HepG2 (cell line): ENCODE data around the gene RPS6KL1. TPM values are rescaled to one million over a fixed set of nuclear protein-coding genes. Genes with fewer than 3 reads are reported as not detected.
A peak's percentile ranks its signal among the peaks of the same experiment; 100 is the strongest.

Source experiments
- ATAC-seq: fragments of 200-7000 bp; cut with Tn5 transposase; 3 replicates; pipeline ENCODE4 v1.9.1; 2020; ENCODE audit warnings: mild to moderate bottlenecking, moderate library complexity
- BruUV-seq: library from RNA; stranded (reverse); fragments of 400-500 nt; replicated peaks from 2 replicates; lab custom pipeline; 2021; lab: Mats Ljungman, UMichigan
- CTCF ChIA-PET: fragments of 300-600 bp; formaldehyde crosslinking; extraction: SDS; loops from one replicate; lab custom pipeline; 2021; ENCODE audit warnings: low total read pairs, inconsistent platforms, low intra/inter-chr PET ratio; lab: Yijun Ruan, JAX
- POLR2A ChIA-PET: fragments of 350-600 bp; sonication (Branson Sonifier 250); formaldehyde crosslinking; loops from one replicate; lab custom pipeline; 2020; ENCODE audit warnings: antibody characterized with exemption, inconsistent platforms; lab: Yijun Ruan, JAX
- DNase-seq: peaks from one replicate; pipeline ENCODE4 v3.0.0-alpha.2; 2015; ENCODE audit warnings: low spot score
- FAIRE-seq: peaks from 3 replicates; lab custom pipeline; 2011; peaks lifted over from hg19 to GRCh38; lab: Jason Lieb, UNC
- H2AFZ ChIP-seq: one replicate; pipeline ENCODE4 v1.6.1; 2011; ENCODE audit warnings: low read length, inconsistent platforms
- H3K27ac ChIP-seq: fragments of 300-600 bp; 3 replicates; pipeline ENCODE4 v1.8.0; 2011; ENCODE audit warnings: mixed run types, mild to moderate bottlenecking, mixed read lengths, low read length, inconsistent platforms; ENCODE audit not compliant: insufficient read depth; ENCODE audit errors: extremely low read length
- H3K27me3 ChIP-seq, 2 experiments: fragments of 200-600 bp in 1 of 2; 2 replicates in 1 of 2; 3 replicates in 1 of 2; pipeline versions ENCODE4 v1.6.0 to v1.8.0; 2011; ENCODE audit warnings: low read length in 2 of 2, mild to moderate bottlenecking in 2 of 2, moderate library complexity in 2 of 2, inconsistent platforms in 1 of 2; ENCODE audit not compliant: insufficient read depth in 2 of 2, control insufficient read depth in 1 of 2
- H3K36me3 ChIP-seq, 2 experiments: fragments of 200-600 bp in 1 of 2; replicated peaks in 1 of 2; 2 replicates in 1 of 2; 3 replicates in 1 of 2; pipeline versions ENCODE4 v1.5.1 to v1.8.0; 2011; ENCODE audit warnings: low read length in 2 of 2, inconsistent platforms in 1 of 2; ENCODE audit not compliant: insufficient read depth in 2 of 2, control insufficient read depth in 1 of 2
- H3K4me1 ChIP-seq: 2 replicates; pipeline ENCODE4 v1.5.1; 2012; ENCODE audit warnings: low read length, inconsistent platforms; ENCODE audit not compliant: insufficient read depth
- H3K4me2 ChIP-seq: 2 replicates; pipeline ENCODE4 v1.6.0; 2011; ENCODE audit warnings: low read depth, low read length, inconsistent platforms
- H3K4me3 ChIP-seq, 3 experiments: fragments of 200-600 bp in 1 of 3; sonication (generic), shearing (Covaris generic) in 1 of 3; replicated peaks in 1 of 3; 2 replicates each; pipeline ENCODE4 v1.5.1; 2011 to 2016; ENCODE audit warnings: low read length in 3 of 3, inconsistent platforms in 2 of 3, low read depth in 2 of 3, mild to moderate bottlenecking in 2 of 3, control low read depth in 1 of 3, mixed read lengths in 1 of 3; ENCODE audit not compliant: insufficient read depth in 1 of 3
- H3K79me2 ChIP-seq: one replicate; pipeline ENCODE4 v1.6.1; 2011; ENCODE audit warnings: low read length, inconsistent platforms; ENCODE audit not compliant: insufficient read depth
- H3K9ac ChIP-seq: 2 replicates; pipeline ENCODE4 v1.6.0; 2011; ENCODE audit warnings: mild to moderate bottlenecking, low read depth, low read length, inconsistent platforms; ENCODE audit not compliant: insufficient read depth
- H3K9me3 ChIP-seq: 2 replicates; pipeline ENCODE4 v1.5.1; 2012; ENCODE audit warnings: mild to moderate bottlenecking, low read length
- H4K20me1 ChIP-seq: 2 replicates; pipeline ENCODE4 v1.6.0; 2011; ENCODE audit warnings: inconsistent platforms, mild to moderate bottlenecking, low read length, moderate library complexity; ENCODE audit not compliant: insufficient read depth
- CTCF ChIP-seq: sonication (generic); formaldehyde crosslinking; IDR thresholded peaks from 2 replicates; pipeline ENCODE4 v1.5.0; 2020; ENCODE audit warnings: mild to moderate bottlenecking, missing genetic modification reagents, moderate library complexity
- HDAC2 ChIP-seq: sonication (generic); formaldehyde crosslinking; IDR thresholded peaks from 2 replicates; pipeline ENCODE4 v1.4.0; 2020; ENCODE audit warnings: missing genetic modification reagents
- NONO ChIP-seq, 2 experiments: fragments of 450-650 bp in 1 of 2; sonication (generic) in 1 of 2; formaldehyde crosslinking in 1 of 2; IDR thresholded peaks in 1 of 2; conservative IDR thresholded peaks in 1 of 2; 2 replicates each; pipeline versions ENCODE4 v1.6.1 to v1.8.0; 2017 to 2022; ENCODE audit warnings: mild to moderate bottlenecking in 1 of 2, missing genetic modification reagents in 1 of 2, moderate library complexity in 1 of 2
- POGK ChIP-seq: sonication (generic); formaldehyde crosslinking; conservative IDR thresholded peaks from 2 replicates; pipeline ENCODE4 v1.8.0; 2022; ENCODE audit warnings: mild to moderate bottlenecking, moderate library complexity, missing genetic modification reagents
- SMAD1 ChIP-seq: sonication (generic); formaldehyde crosslinking; IDR thresholded peaks from 2 replicates; pipeline ENCODE4 v1.4.0; 2020; ENCODE audit warnings: missing genetic modification reagents, low read depth, mild to moderate bottlenecking, borderline replicate concordance
- SP4 ChIP-seq: sonication (generic); formaldehyde crosslinking; IDR thresholded peaks from 2 replicates; pipeline ENCODE4 v1.8.1; 2023; ENCODE audit warnings: mild to moderate bottlenecking, missing genetic modification reagents
- UBTF ChIP-seq: sonication (generic); formaldehyde crosslinking; IDR thresholded peaks from 2 replicates; pipeline ENCODE4 v1.4.0; 2020; ENCODE audit warnings: mild to moderate bottlenecking, missing genetic modification reagents
- ZBTB37 ChIP-seq: sonication (generic); formaldehyde crosslinking; IDR thresholded peaks from 2 replicates; pipeline ENCODE4 v1.4.0; 2020; ENCODE audit warnings: mild to moderate bottlenecking, missing genetic modification reagents
- ZNF484 ChIP-seq: sonication (generic); formaldehyde crosslinking; IDR thresholded peaks from 2 replicates; pipeline ENCODE4 v1.5.1; 2020; ENCODE audit warnings: mild to moderate bottlenecking, low read depth, missing genetic modification reagents, borderline replicate concordance
- ZNF510 ChIP-seq: sonication (generic); formaldehyde crosslinking; IDR thresholded peaks from 2 replicates; pipeline ENCODE4 v1.4.0; 2020; ENCODE audit warnings: low read depth, mild to moderate bottlenecking, missing genetic modification reagents
- ZNF772 ChIP-seq: sonication (generic); formaldehyde crosslinking; IDR thresholded peaks from 2 replicates; pipeline ENCODE4 v1.5.0; 2020; ENCODE audit warnings: mild to moderate bottlenecking, missing genetic modification reagents
- WGBS: methylation state at CpG from one replicate; pipeline ENCODE4 v1.1.6; 2017; ENCODE audit warnings: low lambda C conversion rate; 5-methylcytosine and 5-hydroxymethylcytosine counted together
- in situ Hi-C: cut with HindIII; loops from 2 replicates; pipeline ENCODE4 v1.10.0; 2017; ENCODE audit warnings: low pct_unique_long_range_greater_than_20kb; ENCODE audit not compliant: extremely low pct_ligation_motif_present
- intact Hi-C: fragments of 100-400 bp; cut with micrococcal nuclease; formaldehyde crosslinking; loops from one replicate; pipeline ENCODE4 v1.10.0; 2022; ENCODE audit not compliant: unreplicated experiment
- polyA plus RNA-seq, 8 experiments: library from polyadenylated mRNA; depleted of rRNA in 3 of 8; stranded (reverse) in 7 of 8; unstranded in 1 of 8; fragments of >200 nt; fragmentation: Illumina TruSeq in 4 of 8; extraction: Trizol in 4 of 8; gene quantifications; 2 replicates each; pipeline versions ENCODE4 v1.2.1 to v1.2.3, GENCODE V29; 2011 to 2016; ENCODE audit warnings: low read depth in 4 of 8, missing spikeins in 1 of 8, mixed read lengths in 1 of 8; ENCODE audit not compliant: insufficient read depth in 1 of 8
- total RNA-seq, 5 experiments: library from RNA; depleted of rRNA; stranded (reverse); fragments of >200 nt; fragmentation: Illumina TruSeq; extraction: Trizol; gene quantifications; 2 replicates each; pipeline ENCODE4 v1.2.3, GENCODE V29; 2016; ENCODE audit warnings: low read depth in 1 of 5

The RPS6KL1 gene
- total and polyA plus RNA-seq, 2 of the 13 experiments (the other 11 are each of a cell fraction or from before 2014, with no cell fraction given) = 6.5 to 11.5 TPM

- TF ChIP-seq ZNF484 (CRISPR knock-in tag) (no peak), POGK (no peak), ZNF510 (CRISPR knock-in tag) (no peak)
These were observed 23.7 kb upstream of the RPS6KL1 start (continued) for GRCh38 chr14:74946659-74947281.

GRCh38 chr14:74945852-74946658, 23.0 kb upstream of the RPS6KL1 start:
- in situ Hi-C loops (no loop called here), intact Hi-C loops (loop anchor here (1.0 to 2.0 kb wide), 2 partner anchors 77 to 142 kb away; no protein-coding TSS in a partner anchor)
- Histone ChIP-seq H4K20me1 (no peaks in the 10 kb centered on the region; the same call in 1 of the 2 replicates), H3K79me2 (no peaks in the 10 kb centered on the region), H2AFZ (no peak overlapping the region), H3K27ac (peak overlapping the region; percentile 66), H3K36me3 (peaks cover 14 to 45% of the 10 kb centered on the region in 2 experiments), H3K4me2 (peak overlapping the region; percentile 33), H3K9me3 (no peaks in the 10 kb centered on the region), H3K27me3 (no peaks in the 10 kb centered on the region), H3K9ac (no peak overlapping the region), H3K4me1 (peaks cover 36% of the 10 kb centered on the region), H3K4me3 (no peak overlapping the region)
- BruUV-seq = no TSS peak
- DNase-seq (peak; percentile 84), ATAC-seq (peak; percentile 86), FAIRE-seq (peak; percentile 73)
- ChIA-PET CTCF (interaction anchor here (1.2 to 1.8 kb wide), 3 partner anchors 18 to 142 kb away, joined by 3 to 11 read pairs (median 8); no protein-coding TSS in a partner anchor), POLR2A (interaction anchor here (0.5 to 2.5 kb wide), 10 partner anchors 8 to 123 kb away, joined by 3 to 9 read pairs (median 6); partner anchors contain the start of genes DLST, MLH3, PGF and RPS6KL1)
- 43% methylated on average over 13 of the region's 17 CpGs for WGBS
- no peak for TF ChIP-seq SMAD1 (CRISPR knock-in tag)
- no peak for TF ChIP-seq SP4 (CRISPR knock-in tag)
- TF ChIP-seq HDAC2 (CRISPR knock-in tag) = peak; percentile 80
- TF ChIP-seq ZNF772 (CRISPR knock-in tag) = no peak
- 0 out of 2 replicates have a peak, but pooled peaks have one; percentile 9 for TF ChIP-seq UBTF (CRISPR knock-in tag)
- TF ChIP-seq ZBTB37 (CRISPR knock-in tag) = no peak
- TF ChIP-seq NONO (IDR thresholded peaks at IDR 0.05) = no peak
- 0 out of 2 replicates have a peak, but pooled peaks have one; percentile 53 for TF ChIP-seq NONO (CRISPR knock-in tag; conservative IDR thresholded peaks at IDR 0.05)
- TF ChIP-seq CTCF = peak; percentile 94
